K562 (cell line): ENCODE data around the gene BLCAP. TPM values are rescaled to one million over a fixed set of nuclear protein-coding genes. Genes with fewer than 3 reads are reported as not detected.

Experiments
- BRF1 ChIP-seq: IDR thresholded peaks from 3 replicates; pipeline ENCODE4 v1.6.1; 2011; ENCODE audit warnings: borderline replicate concordance, mild to moderate bottlenecking; ENCODE audit not compliant: insufficient read length; ENCODE audit errors: extremely low read depth
- DACH1 ChIP-seq: fragments of 450-650 bp; IDR thresholded peaks from 2 replicates; pipeline ENCODE4 v1.6.1; 2018; ENCODE audit not compliant: partially characterized antibody
- EGR1 ChIP-seq: fragments of 450-650 bp; conservative IDR thresholded peaks from 2 replicates; pipeline ENCODE4 v1.6.1; 2017; ENCODE audit warnings: mild to moderate bottlenecking
- ELF1 ChIP-seq: fragments of 200-800 bp; sonication (Bioruptor generic); IDR thresholded peaks from 2 replicates; pipeline ENCODE4 v1.6.1; 2016; ENCODE audit warnings: missing genetic modification characterization, missing compliant biosample characterization
- ILF3 ChIP-seq: fragments of 450-650 bp; IDR thresholded peaks from 2 replicates; pipeline ENCODE4 v1.6.1; 2018; ENCODE audit warnings: antibody characterized with exemption, mild to moderate bottlenecking, moderate library complexity, borderline replicate concordance
- IRF2 ChIP-seq: sonication (generic); formaldehyde crosslinking; IDR thresholded peaks from 2 replicates; pipeline ENCODE4 v1.8.1; 2022; ENCODE audit warnings: mild to moderate bottlenecking, missing genetic modification reagents
- MBD2 ChIP-seq: sonication (generic); IDR thresholded peaks from 2 replicates; pipeline ENCODE4 v1.6.1; 2016; ENCODE audit warnings: low read depth, borderline replicate concordance
- MYC ChIP-seq, 2 experiments: fragments of 250-450 bp in 1 of 2; sonication (Bioruptor Pico) in 1 of 2; IDR thresholded peaks; 2 replicates each; pipeline versions ENCODE4 v1.5.1 to v1.6.1; 2012 to 2021; ENCODE audit warnings: low read depth in 2 of 2, borderline replicate concordance in 1 of 2, improper control_type of control experiment in 1 of 2, low read length in 1 of 2, mild to moderate bottlenecking in 1 of 2, moderate library complexity in 1 of 2
- NCOR1 ChIP-seq: fragments of 450-650 bp; IDR thresholded peaks from 2 replicates; pipeline ENCODE4 v1.6.1; 2016; ENCODE audit warnings: mild to moderate bottlenecking, moderate library complexity
- NELFE ChIP-seq: IDR thresholded peaks from 2 replicates; pipeline ENCODE4 v1.6.1; 2011; ENCODE audit warnings: mild to moderate bottlenecking; ENCODE audit not compliant: insufficient read depth, insufficient read length
- PCBP2 ChIP-seq: fragments of 200-400 bp; formaldehyde crosslinking; IDR thresholded peaks from 2 replicates; pipeline ENCODE4 v1.6.1; 2018; ENCODE audit warnings: low read length, low read depth, mild to moderate bottlenecking, moderate library complexity; ENCODE audit not compliant: poor library complexity, severe bottlenecking
- PHB2 ChIP-seq: fragments of 450-650 bp; IDR thresholded peaks from 2 replicates; pipeline ENCODE4 v1.6.1; 2017; ENCODE audit warnings: low read depth
- POLR3G ChIP-seq: IDR thresholded peaks from 2 replicates; pipeline ENCODE4 v1.6.1; 2011; ENCODE audit not compliant: insufficient read length, insufficient replicate concordance; ENCODE audit errors: extremely low read depth
- RNF2 ChIP-seq: sonication (generic); IDR thresholded peaks from 2 replicates; pipeline ENCODE4 v1.6.1; 2016
- SAFB2 ChIP-seq: fragments of 200-400 bp; formaldehyde crosslinking; IDR thresholded peaks from 2 replicates; pipeline ENCODE4 v1.6.1; 2018; ENCODE audit warnings: borderline replicate concordance, low read length, low read depth, moderate library complexity; ENCODE audit not compliant: severe bottlenecking
- SAP30 ChIP-seq: fragments of 200-600 bp; sonication (generic); IDR thresholded peaks from 2 replicates; pipeline ENCODE4 v1.6.1; 2012; ENCODE audit warnings: borderline replicate concordance, low read depth, mild to moderate bottlenecking, moderate library complexity, low read length, control low read depth, inconsistent platforms; ENCODE audit not compliant: insufficient read depth, poor library complexity, severe bottlenecking
- SRSF9 ChIP-seq: fragments of 200-400 bp; formaldehyde crosslinking; IDR thresholded peaks from 2 replicates; pipeline ENCODE4 v1.6.1; 2017; ENCODE audit warnings: low read depth, low read length, borderline replicate concordance
- SUPT5H ChIP-seq: fragments of 450-650 bp; IDR thresholded peaks from 2 replicates; pipeline ENCODE4 v1.6.1; 2016
- TBL1XR1 ChIP-seq, 2 experiments: IDR thresholded peaks; 2 replicates each; pipeline ENCODE4 v1.6.1; 2012; ENCODE audit warnings: improper control_type of control experiment in 2 of 2, low read length in 2 of 2, mild to moderate bottlenecking in 1 of 2
- TCF3 ChIP-seq: sonication (generic); formaldehyde crosslinking; IDR thresholded peaks from 2 replicates; pipeline ENCODE4 v1.4.0; 2020; ENCODE audit warnings: mild to moderate bottlenecking, missing genetic modification reagents
- ZNF232 ChIP-seq: sonication (generic); formaldehyde crosslinking; IDR thresholded peaks from 2 replicates; pipeline ENCODE4 v1.8.0; 2022; ENCODE audit warnings: mild to moderate bottlenecking, missing genetic modification reagents
- polyA plus RNA-seq, 8 experiments: library from polyadenylated mRNA; depleted of rRNA in 4 of 8; stranded (reverse) in 5 of 8; unstranded in 3 of 8; fragments of >200 nt; fragmentation: Nextera tagmentation in 2 of 8; fragmentation: Illumina TruSeq in 1 of 8; extraction: Ambion mirVana in 2 of 8; extraction: Trizol in 1 of 8; gene quantifications; 2 replicates each; pipeline versions ENCODE4 v1.2.1 to v1.2.3, GENCODE V29; 2011 to 2014; ENCODE audit warnings: inconsistent platforms in 1 of 8, missing spikeins in 1 of 8
- total RNA-seq, 7 experiments: library from RNA; depleted of rRNA in 6 of 7; stranded (reverse); fragments of >200 nt in 6 of 7; fragmentation: Illumina TruSeq in 2 of 7; extraction: Trizol in 2 of 7; gene quantifications; 2 replicates each; pipeline versions ENCODE4 v1.2.1 to v1.2.3, GENCODE V29; 2011 to 2021; ENCODE audit warnings: low replicate concordance in 1 of 7
- TF ChIP-seq, protein P1 (sequence below): fragments of 450-650 bp; IDR thresholded peaks from one replicate; pipeline ENCODE4 v1.6.1; 2018; ENCODE audit warnings: mild to moderate bottlenecking, moderate library complexity; ENCODE audit not compliant: partially characterized antibody
- TF ChIP-seq, protein P2 (sequence below): fragments of 450-650 bp; formaldehyde crosslinking; IDR thresholded peaks from 2 replicates; pipeline ENCODE4 v1.4.0; 2020; ENCODE audit warnings: mild to moderate bottlenecking, mixed read lengths
- TF ChIP-seq, protein P3 (sequence below): fragments of 250-450 bp; sonication (Bioruptor Pico); IDR thresholded peaks from 2 replicates; pipeline ENCODE4 v1.4.0; 2020; ENCODE audit warnings: mild to moderate bottlenecking

The BLCAP gene
- total and polyA plus RNA-seq, 9 of the 15 experiments (the other 6 are each of a cell fraction or from before 2014, with no cell fraction given): 16.9 to 41.5 (median 27.6) TPM

DNA sequence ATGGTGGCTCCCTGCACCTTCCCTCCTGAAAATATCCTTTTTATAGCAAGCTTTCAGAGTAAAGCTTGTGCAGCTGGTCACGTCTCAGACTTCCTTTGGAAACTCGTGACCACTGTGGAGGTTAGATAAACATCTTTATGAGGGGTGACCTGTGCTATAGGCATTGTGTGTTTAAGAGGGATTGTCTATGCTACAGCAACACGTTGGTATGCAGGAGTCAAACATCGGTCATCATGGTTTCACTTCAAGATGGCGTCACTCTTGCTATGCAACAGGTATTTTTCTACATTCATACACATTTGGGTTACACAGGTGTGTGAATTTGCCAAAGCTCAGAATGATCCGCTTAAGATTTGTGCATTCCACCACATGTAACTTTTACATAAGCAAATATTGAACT is 14.6 kb upstream of the BLCAP start (continued):
- TF ChIP-seq SAFB2 (no peak), MBD2 (no peak), IRF2 (no peak), NELFE (no peak), MYC (IDR thresholded peaks at IDR 0.05; ENCODE audit: low read depth, low read length) (no peak), MYC (CRISPR knock-in tag; IDR thresholded peaks at IDR 0.05; ENCODE audit: borderline replicate concordance, low read depth) (peak; percentile 73; the same call in 1 of the 2 replicates), DACH1 (no peak), EGR1 (no peak), PHB2 (no peak), ZNF232 (no peak), RNF2 (no peak), SUPT5H (no peak), ILF3 (no peak), SRSF9 (no peak), TCF3 (no peak), NCOR1 (no peak), POLR3G (no peak), SAP30 (no peak), TBL1XR1 (IDR thresholded peaks at IDR 0.05; ENCODE audit: low read length in 2 of 2) (no peak), ELF1 (tag) (no peak), PCBP2 (no peak), BRF1 (no peak)
- TF ChIP-seq, protein P1, sequence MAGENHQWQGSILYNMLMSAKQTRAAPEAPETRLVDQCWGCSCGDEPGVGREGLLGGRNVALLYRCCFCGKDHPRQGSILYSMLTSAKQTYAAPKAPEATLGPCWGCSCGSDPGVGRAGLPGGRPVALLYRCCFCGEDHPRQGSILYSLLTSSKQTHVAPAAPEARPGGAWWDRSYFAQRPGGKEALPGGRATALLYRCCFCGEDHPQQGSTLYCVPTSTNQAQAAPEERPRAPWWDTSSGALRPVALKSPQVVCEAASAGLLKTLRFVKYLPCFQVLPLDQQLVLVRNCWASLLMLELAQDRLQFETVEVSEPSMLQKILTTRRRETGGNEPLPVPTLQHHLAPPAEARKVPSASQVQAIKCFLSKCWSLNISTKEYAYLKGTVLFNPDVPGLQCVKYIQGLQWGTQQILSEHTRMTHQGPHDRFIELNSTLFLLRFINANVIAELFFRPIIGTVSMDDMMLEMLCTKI: no peak
- TF ChIP-seq, protein P2, sequence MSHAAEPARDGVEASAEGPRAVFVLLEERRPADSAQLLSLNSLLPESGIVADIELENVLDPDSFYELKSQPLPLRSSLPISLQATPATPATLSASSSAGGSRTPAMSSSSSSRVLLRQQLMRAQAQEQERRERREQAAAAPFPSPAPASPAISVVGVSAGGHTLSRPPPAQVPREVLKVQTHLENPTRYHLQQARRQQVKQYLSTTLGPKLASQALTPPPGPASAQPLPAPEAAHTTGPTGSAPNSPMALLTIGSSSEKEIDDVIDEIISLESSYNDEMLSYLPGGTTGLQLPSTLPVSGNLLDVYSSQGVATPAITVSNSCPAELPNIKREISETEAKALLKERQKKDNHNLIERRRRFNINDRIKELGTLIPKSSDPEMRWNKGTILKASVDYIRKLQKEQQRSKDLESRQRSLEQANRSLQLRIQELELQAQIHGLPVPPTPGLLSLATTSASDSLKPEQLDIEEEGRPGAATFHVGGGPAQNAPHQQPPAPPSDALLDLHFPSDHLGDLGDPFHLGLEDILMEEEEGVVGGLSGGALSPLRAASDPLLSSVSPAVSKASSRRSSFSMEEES (CRISPR knock-in tag): peak; percentile 76
- TF ChIP-seq, protein P3, sequence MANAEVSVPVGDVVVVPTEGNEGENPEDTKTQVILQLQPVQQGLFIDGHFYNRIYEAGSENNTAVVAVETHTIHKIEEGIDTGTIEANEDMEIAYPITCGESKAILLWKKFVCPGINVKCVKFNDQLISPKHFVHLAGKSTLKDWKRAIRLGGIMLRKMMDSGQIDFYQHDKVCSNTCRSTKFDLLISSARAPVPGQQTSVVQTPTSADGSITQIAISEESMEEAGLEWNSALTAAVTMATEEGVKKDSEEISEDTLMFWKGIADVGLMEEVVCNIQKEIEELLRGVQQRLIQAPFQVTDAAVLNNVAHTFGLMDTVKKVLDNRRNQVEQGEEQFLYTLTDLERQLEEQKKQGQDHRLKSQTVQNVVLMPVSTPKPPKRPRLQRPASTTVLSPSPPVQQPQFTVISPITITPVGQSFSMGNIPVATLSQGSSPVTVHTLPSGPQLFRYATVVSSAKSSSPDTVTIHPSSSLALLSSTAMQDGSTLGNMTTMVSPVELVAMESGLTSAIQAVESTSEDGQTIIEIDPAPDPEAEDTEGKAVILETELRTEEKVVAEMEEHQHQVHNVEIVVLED (CRISPR knock-in tag): peak; percentile 79
